Karpas-422 (cell line): ENCODE results near the gene ANKS1A. TPM values are rescaled to one million over a fixed set of nuclear protein-coding genes. Genes with fewer than 3 reads are reported as not detected.

Experiments used
- DNase-seq: peaks from one replicate; pipeline ENCODE4 v3.0.0-alpha.2; 2015
- H2AFZ ChIP-seq: fragments of 200-600 bp; sonication (generic); 2 replicates; pipeline ENCODE4 v1.6.1; 2014; ENCODE audit warnings: antibody characterized with exemption, low read length, mixed read lengths
- H3K27ac ChIP-seq: fragments of 200-600 bp; sonication (generic); 2 replicates; pipeline ENCODE4 v1.5.1; 2014; ENCODE audit warnings: mild to moderate bottlenecking, low read length, moderate library complexity
- H3K27me3 ChIP-seq: fragments of 200-600 bp; sonication (generic); 2 replicates; pipeline ENCODE4 v1.6.1; 2014; ENCODE audit warnings: low read length, mixed read lengths
- H3K36me3 ChIP-seq: fragments of 200-600 bp; sonication (generic); 2 replicates; pipeline ENCODE4 v1.6.1; 2014; ENCODE audit warnings: low read length, mixed read lengths; ENCODE audit not compliant: insufficient read depth
- H3K4me1 ChIP-seq: fragments of 200-600 bp; sonication (generic); 2 replicates; pipeline ENCODE4 v1.6.1; 2014; ENCODE audit warnings: mild to moderate bottlenecking, low read length, mixed read lengths
- H3K4me2 ChIP-seq: fragments of 200-600 bp; sonication (generic); 2 replicates; pipeline ENCODE4 v1.6.1; 2014; ENCODE audit warnings: low read length, low read depth, mild to moderate bottlenecking; ENCODE audit not compliant: poor library complexity, severe bottlenecking
- H3K4me3 ChIP-seq: fragments of 200-600 bp; sonication (generic); 2 replicates; pipeline ENCODE4 v1.5.1; 2014; ENCODE audit warnings: mild to moderate bottlenecking, antibody characterized with exemption, low read length, mixed read lengths
- H3K79me2 ChIP-seq: fragments of 200-600 bp; sonication (generic); 2 replicates; pipeline ENCODE4 v1.6.1; 2014; ENCODE audit warnings: mild to moderate bottlenecking, low read length, mixed read lengths
- H3K9ac ChIP-seq: fragments of 200-600 bp; sonication (generic); 2 replicates; pipeline ENCODE4 v1.6.0; 2014; ENCODE audit warnings: low read length
- H3K9me2 ChIP-seq: fragments of 200-600 bp; sonication (generic), shearing (Covaris generic); replicated peaks from 2 replicates; pipeline ENCODE4 v1.6.0; 2014; ENCODE audit warnings: mild to moderate bottlenecking, low read length, moderate library complexity; ENCODE audit not compliant: insufficient read depth
- H3K9me3 ChIP-seq: fragments of 300-700, 200-600 bp; sonication (generic); 2 replicates; pipeline ENCODE4 v1.6.1; 2014; ENCODE audit warnings: low read length, mixed read lengths
- H4K20me1 ChIP-seq: fragments of 200-600 bp; sonication (generic); 2 replicates; pipeline ENCODE4 v1.6.1; 2014; ENCODE audit warnings: mild to moderate bottlenecking, antibody characterized with exemption, low read length, low read depth; ENCODE audit not compliant: insufficient read depth
- total RNA-seq: library from RNA; depleted of rRNA; stranded (reverse); fragments of >200 nt; shearing (Covaris generic); gene quantifications from 2 replicates; pipeline ENCODE4 v1.2.3, GENCODE V29; 2014; ENCODE audit warnings: low replicate concordance

ANKS1A gene
- total RNA-seq, 1 experiment from 2014 or later: 7.0 TPM

GRCh38 chr6:35088281-35089215, 199.5 kb downstream of the ANKS1A start:
- Histone ChIP-seq H3K27me3 (no peaks in the 10 kb centered on the region), H3K9ac (no peak overlapping the region), H3K4me3 (no peak overlapping the region), H4K20me1 (no peaks in the 10 kb centered on the region), H3K36me3 (no peaks in the 10 kb centered on the region), H3K79me2 (no peaks in the 10 kb centered on the region), H3K27ac (no peak overlapping the region), H3K9me3 (no peaks in the 10 kb centered on the region), H3K9me2 (no peaks in the 10 kb centered on the region), H3K4me1 (no peaks in the 10 kb centered on the region), H2AFZ (no peak overlapping the region), H3K4me2 (no peak overlapping the region)
- DNase-seq: no peak

- no peaks in the 10 kb centered on the region for H3K27me3 ChIP-seq
- no peak overlapping the region for H3K4me2 ChIP-seq
- H3K79me2 ChIP-seq: no peaks in the 10 kb centered on the region
- no peak overlapping the region for H3K9ac ChIP-seq
- no peak overlapping the region for H3K27ac ChIP-seq
- H3K9me3 ChIP-seq: no peaks in the 10 kb centered on the region
- H4K20me1 ChIP-seq: no peaks in the 10 kb centered on the region
- no peak for DNase-seq
- H3K36me3 ChIP-seq: no peaks in the 10 kb centered on the region
- no peaks in the 10 kb centered on the region for H3K4me1 ChIP-seq
- no peaks in the 10 kb centered on the region for H3K9me2 ChIP-seq
- no peak overlapping the region for H2AFZ ChIP-seq
- H3K4me3 ChIP-seq: no peak overlapping the region
Observed at GRCh38 chr6:35089216-35089934, 200.3 kb downstream of the ANKS1A start.

- H3K9me3 ChIP-seq: no peaks in the 10 kb centered on the region
- no peaks in the 10 kb centered on the region for H3K9me2 ChIP-seq
- H3K9ac ChIP-seq: no peak overlapping the region
- no peaks in the 10 kb centered on the region for H4K20me1 ChIP-seq
- H3K79me2 ChIP-seq: no peaks in the 10 kb centered on the region
- H3K27me3 ChIP-seq: no peaks in the 10 kb centered on the region
- no peak for DNase-seq
- H3K27ac ChIP-seq: no peak overlapping the region
- no peak overlapping the region for H3K4me2 ChIP-seq
- no peak overlapping the region for H3K4me3 ChIP-seq
- H2AFZ ChIP-seq: no peak overlapping the region
- H3K4me1 ChIP-seq: no peaks in the 10 kb centered on the region
- no peaks in the 10 kb centered on the region for H3K36me3 ChIP-seq
Observed at GRCh38 chr6:35089935-35090505, 201.0 kb downstream of the ANKS1A start.

GRCh38 chr6:35090734-35091133, 201.7 kb downstream of the ANKS1A start:
- no peaks in the 10 kb centered on the region for H3K9me3 ChIP-seq
- H3K36me3 ChIP-seq: no peaks in the 10 kb centered on the region
- no peak overlapping the region for H3K4me2 ChIP-seq
- H3K4me1 ChIP-seq: no peaks in the 10 kb centered on the region
- H3K9ac ChIP-seq: no peak overlapping the region
- no peaks in the 10 kb centered on the region for H3K9me2 ChIP-seq
- DNase-seq: no peak
- H3K4me3 ChIP-seq: no peak overlapping the region
- no peaks in the 10 kb centered on the region for H3K27me3 ChIP-seq
- H3K79me2 ChIP-seq: no peaks in the 10 kb centered on the region
- no peaks in the 10 kb centered on the region for H4K20me1 ChIP-seq
- H3K27ac ChIP-seq: no peak overlapping the region
- no peak overlapping the region for H2AFZ ChIP-seq

- Histone ChIP-seq H4K20me1 (no peaks in the 10 kb centered on the region), H3K4me2 (no peak overlapping the region), H2AFZ (no peak overlapping the region), H3K27ac (no peak overlapping the region), H3K27me3 (no peaks in the 10 kb centered on the region), H3K36me3 (no peaks in the 10 kb centered on the region), H3K4me1 (no peaks in the 10 kb centered on the region), H3K9me2 (no peaks in the 10 kb centered on the region), H3K9me3 (no peaks in the 10 kb centered on the region), H3K4me3 (no peak overlapping the region), H3K79me2 (no peaks in the 10 kb centered on the region), H3K9ac (no peak overlapping the region)
- DNase-seq: no peak
Observed at GRCh38 chr6:35091346-35092083, 202.5 kb downstream of the ANKS1A start.

GRCh38 chr6:35092362-35093117, 203.5 kb downstream of the ANKS1A start:
- Histone ChIP-seq H3K4me1 (no peaks in the 10 kb centered on the region), H3K27me3 (no peaks in the 10 kb centered on the region), H3K9me3 (no peaks in the 10 kb centered on the region), H3K4me2 (no peak overlapping the region), H4K20me1 (no peaks in the 10 kb centered on the region), H3K36me3 (no peaks in the 10 kb centered on the region), H3K4me3 (no peak overlapping the region), H2AFZ (no peak overlapping the region), H3K79me2 (no peaks in the 10 kb centered on the region), H3K9me2 (no peaks in the 10 kb centered on the region), H3K27ac (no peak overlapping the region), H3K9ac (no peak overlapping the region)
- DNase-seq: no peak

- H3K9me3 ChIP-seq: no peaks in the 10 kb centered on the region
Observed at GRCh38 chr6:35093118-35093445, 204.0 kb downstream of the ANKS1A start.

More at GRCh38 chr6:35093118-35093445, 204.0 kb downstream of the ANKS1A start:
- Histone ChIP-seq H3K36me3 (no peaks in the 10 kb centered on the region), H4K20me1 (no peaks in the 10 kb centered on the region), H3K27ac (no peak overlapping the region), H3K9me2 (no peaks in the 10 kb centered on the region), H3K4me2 (no peak overlapping the region), H3K4me1 (no peaks in the 10 kb centered on the region), H3K27me3 (no peaks in the 10 kb centered on the region), H2AFZ (no peak overlapping the region), H3K4me3 (no peak overlapping the region), H3K9ac (no peak overlapping the region), H3K79me2 (no peaks in the 10 kb centered on the region)
- DNase-seq: no peak
